HepG2 (cell line): ENCODE data around the gene SIX5. TPM values are rescaled to one million over a fixed set of nuclear protein-coding genes. Genes with fewer than 3 reads are reported as not detected.

Experiments used
- ATAC-seq: fragments of 200-7000 bp; cut with Tn5 transposase; 3 replicates; pipeline ENCODE4 v1.9.1; 2020; ENCODE audit warnings: mild to moderate bottlenecking, moderate library complexity
- BruUV-seq: library from RNA; stranded (reverse); fragments of 400-500 nt; replicated peaks from 2 replicates; lab custom pipeline; 2021; lab: Mats Ljungman, UMichigan
- CTCF ChIA-PET: fragments of 300-600 bp; formaldehyde crosslinking; extraction: SDS; loops from one replicate; lab custom pipeline; 2021; ENCODE audit warnings: low total read pairs, inconsistent platforms, low intra/inter-chr PET ratio; lab: Yijun Ruan, JAX
- POLR2A ChIA-PET: fragments of 350-600 bp; sonication (Branson Sonifier 250); formaldehyde crosslinking; loops from one replicate; lab custom pipeline; 2020; ENCODE audit warnings: antibody characterized with exemption, inconsistent platforms; lab: Yijun Ruan, JAX
- DNase-seq: peaks from one replicate; pipeline ENCODE4 v3.0.0-alpha.2; 2015; ENCODE audit warnings: low spot score
- FAIRE-seq: peaks from 3 replicates; lab custom pipeline; 2011; peaks lifted over from hg19 to GRCh38; lab: Jason Lieb, UNC
- H2AFZ ChIP-seq: one replicate; pipeline ENCODE4 v1.6.1; 2011; ENCODE audit warnings: low read length, inconsistent platforms
- H3K27ac ChIP-seq: fragments of 300-600 bp; 3 replicates; pipeline ENCODE4 v1.8.0; 2011; ENCODE audit warnings: mixed run types, mild to moderate bottlenecking, mixed read lengths, low read length, inconsistent platforms; ENCODE audit not compliant: insufficient read depth; ENCODE audit errors: extremely low read length
- H3K27me3 ChIP-seq, 2 experiments: fragments of 200-600 bp in 1 of 2; 2 replicates in 1 of 2; 3 replicates in 1 of 2; pipeline versions ENCODE4 v1.6.0 to v1.8.0; 2011; ENCODE audit warnings: low read length in 2 of 2, mild to moderate bottlenecking in 2 of 2, moderate library complexity in 2 of 2, inconsistent platforms in 1 of 2; ENCODE audit not compliant: insufficient read depth in 2 of 2, control insufficient read depth in 1 of 2
- H3K36me3 ChIP-seq, 2 experiments: fragments of 200-600 bp in 1 of 2; replicated peaks in 1 of 2; 2 replicates in 1 of 2; 3 replicates in 1 of 2; pipeline versions ENCODE4 v1.5.1 to v1.8.0; 2011; ENCODE audit warnings: low read length in 2 of 2, inconsistent platforms in 1 of 2; ENCODE audit not compliant: insufficient read depth in 2 of 2, control insufficient read depth in 1 of 2
- H3K4me1 ChIP-seq: 2 replicates; pipeline ENCODE4 v1.5.1; 2012; ENCODE audit warnings: low read length, inconsistent platforms; ENCODE audit not compliant: insufficient read depth
- H3K4me2 ChIP-seq: 2 replicates; pipeline ENCODE4 v1.6.0; 2011; ENCODE audit warnings: low read depth, low read length, inconsistent platforms
- H3K4me3 ChIP-seq, 3 experiments: fragments of 200-600 bp in 1 of 3; sonication (generic), shearing (Covaris generic) in 1 of 3; replicated peaks in 1 of 3; 2 replicates each; pipeline ENCODE4 v1.5.1; 2011 to 2016; ENCODE audit warnings: low read length in 3 of 3, inconsistent platforms in 2 of 3, low read depth in 2 of 3, mild to moderate bottlenecking in 2 of 3, control low read depth in 1 of 3, mixed read lengths in 1 of 3; ENCODE audit not compliant: insufficient read depth in 1 of 3
- H3K79me2 ChIP-seq: one replicate; pipeline ENCODE4 v1.6.1; 2011; ENCODE audit warnings: low read length, inconsistent platforms; ENCODE audit not compliant: insufficient read depth
- H3K9ac ChIP-seq: 2 replicates; pipeline ENCODE4 v1.6.0; 2011; ENCODE audit warnings: mild to moderate bottlenecking, low read depth, low read length, inconsistent platforms; ENCODE audit not compliant: insufficient read depth
- H3K9me3 ChIP-seq: 2 replicates; pipeline ENCODE4 v1.5.1; 2012; ENCODE audit warnings: mild to moderate bottlenecking, low read length
- H4K20me1 ChIP-seq: 2 replicates; pipeline ENCODE4 v1.6.0; 2011; ENCODE audit warnings: inconsistent platforms, mild to moderate bottlenecking, low read length, moderate library complexity; ENCODE audit not compliant: insufficient read depth
- AGO1 ChIP-seq: fragments of 200-400 bp; formaldehyde crosslinking; IDR thresholded peaks from 2 replicates; pipeline ENCODE4 v1.6.1; 2017; ENCODE audit warnings: mild to moderate bottlenecking, low read depth, low read length, moderate library complexity; ENCODE audit not compliant: poor library complexity, severe bottlenecking
- AGO2 ChIP-seq: fragments of 200-400 bp; formaldehyde crosslinking; optimal IDR thresholded peaks from 2 replicates; pipeline ENCODE3; 2017; ENCODE audit warnings: mild to moderate bottlenecking, low read depth, low read length, moderate library complexity
- RBFOX2 ChIP-seq: fragments of 200-400 bp; formaldehyde crosslinking; IDR thresholded peaks from 2 replicates; pipeline ENCODE4 v1.6.1; 2017; ENCODE audit warnings: low read depth, mild to moderate bottlenecking, low read length
- RBM22 ChIP-seq: fragments of 200-400 bp; formaldehyde crosslinking; optimal IDR thresholded peaks from 2 replicates; pipeline ENCODE3; 2017; ENCODE audit warnings: mild to moderate bottlenecking, low read length, moderate library complexity
- ZNF253 ChIP-seq: sonication (generic); formaldehyde crosslinking; IDR thresholded peaks from 2 replicates; pipeline ENCODE4 v1.8.0; 2022; ENCODE audit warnings: mild to moderate bottlenecking, missing genetic modification reagents, borderline replicate concordance
- WGBS: methylation state at CpG from one replicate; pipeline ENCODE4 v1.1.6; 2017; ENCODE audit warnings: low lambda C conversion rate; 5-methylcytosine and 5-hydroxymethylcytosine counted together
- in situ Hi-C: cut with HindIII; loops from 2 replicates; pipeline ENCODE4 v1.10.0; 2017; ENCODE audit warnings: low pct_unique_long_range_greater_than_20kb; ENCODE audit not compliant: extremely low pct_ligation_motif_present
- intact Hi-C: fragments of 100-400 bp; cut with micrococcal nuclease; formaldehyde crosslinking; loops from one replicate; pipeline ENCODE4 v1.10.0; 2022; ENCODE audit not compliant: unreplicated experiment
- polyA plus RNA-seq, 8 experiments: library from polyadenylated mRNA; depleted of rRNA in 3 of 8; stranded (reverse) in 7 of 8; unstranded in 1 of 8; fragments of >200 nt; fragmentation: Illumina TruSeq in 4 of 8; extraction: Trizol in 4 of 8; gene quantifications; 2 replicates each; pipeline versions ENCODE4 v1.2.1 to v1.2.3, GENCODE V29; 2011 to 2016; ENCODE audit warnings: low read depth in 4 of 8, missing spikeins in 1 of 8, mixed read lengths in 1 of 8; ENCODE audit not compliant: insufficient read depth in 1 of 8
- total RNA-seq, 5 experiments: library from RNA; depleted of rRNA; stranded (reverse); fragments of >200 nt; fragmentation: Illumina TruSeq; extraction: Trizol; gene quantifications; 2 replicates each; pipeline ENCODE4 v1.2.3, GENCODE V29; 2016; ENCODE audit warnings: low read depth in 1 of 5
- TF ChIP-seq, protein P1 (sequence below): sonication (generic); formaldehyde crosslinking; IDR thresholded peaks from 2 replicates; pipeline ENCODE4 v1.5.0; 2020; ENCODE audit warnings: missing genetic modification reagents
- TF ChIP-seq, protein P2 (sequence below): sonication (generic); formaldehyde crosslinking; IDR thresholded peaks from 2 replicates; pipeline ENCODE4 v1.9.0; 2021; ENCODE audit warnings: missing genetic modification reagents, borderline replicate concordance

The SIX5 gene
- total and polyA plus RNA-seq, 2 of the 13 experiments (the other 11 are each of a cell fraction or from before 2014, with no cell fraction given), result 7.7 to 10.5 TPM

DNA sequence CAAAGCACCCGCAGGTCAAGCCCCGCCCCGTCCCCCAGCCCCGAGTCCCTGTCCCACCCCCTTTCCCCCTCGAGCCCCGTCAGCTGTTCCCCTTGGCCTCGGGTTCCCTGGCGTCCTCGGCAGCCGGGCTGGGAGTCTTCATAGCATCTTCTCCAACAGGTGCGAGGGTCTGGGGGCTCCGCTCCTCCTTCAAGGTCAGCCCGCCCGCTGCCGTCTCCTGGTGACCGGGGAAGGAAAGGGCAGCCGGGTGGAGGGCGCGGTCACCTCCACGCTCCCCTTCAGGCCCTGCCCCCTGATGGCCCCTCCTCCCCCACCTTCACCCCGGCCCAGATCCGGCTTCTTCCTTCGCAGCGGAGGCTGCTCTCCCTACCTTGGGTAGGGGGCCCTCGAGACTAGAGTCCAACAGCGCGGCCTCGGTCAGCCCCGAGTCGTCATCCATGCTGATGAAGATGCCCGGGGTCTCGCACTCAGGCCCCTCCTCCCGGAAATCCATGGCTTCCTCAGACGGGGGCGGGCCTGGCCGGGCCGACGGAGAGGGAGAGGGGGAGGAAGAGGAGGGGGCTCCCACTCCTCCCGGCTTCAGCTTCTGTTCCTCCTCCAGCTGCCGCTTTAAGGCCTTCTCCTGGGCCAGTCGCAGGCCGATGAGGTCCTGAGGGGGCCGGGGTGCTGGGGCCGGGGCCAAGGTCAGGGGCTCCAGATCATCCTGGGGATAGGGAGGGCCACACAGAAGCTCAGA lies 46.6 kb upstream of the SIX5 start:
- DNase-seq (no peak), FAIRE-seq (no peak), ATAC-seq (no peak)
- intact Hi-C loops (loop anchor here (5.0 kb wide), 2 partner anchors 197 to 262 kb away; no protein-coding TSS in a partner anchor), in situ Hi-C loops (loop anchor here (10.0 kb wide), 1 partner anchor 199 kb away; no protein-coding TSS in a partner anchor)
- Histone ChIP-seq H3K36me3 (peaks cover 5 to 6% of the 10 kb centered on the region in 2 experiments), H3K27me3 (no peaks in the 10 kb centered on the region), H3K79me2 (no peaks in the 10 kb centered on the region), H3K9me3 (no peaks in the 10 kb centered on the region), H3K27ac (no peak overlapping the region), H3K4me2 (no peak overlapping the region), H4K20me1 (no peaks in the 10 kb centered on the region), H3K4me1 (no peaks in the 10 kb centered on the region), H3K9ac (no peak overlapping the region), H2AFZ (no peak overlapping the region), H3K4me3 (no peak overlapping the region)
- BruUV-seq, result no TSS peak
- ChIA-PET POLR2A (no interaction called here), CTCF (interaction anchor here (2.6 kb wide), 1 partner anchor 69 kb away, joined by 50 read pairs; the partner anchor contains the start of gene IRF2BP1)
- 96% methylated on average over 40 of the region's 44 CpGs for WGBS
- TF ChIP-seq RBM22, result peak; percentile 26
- no peak for TF ChIP-seq ZNF253

DNA sequence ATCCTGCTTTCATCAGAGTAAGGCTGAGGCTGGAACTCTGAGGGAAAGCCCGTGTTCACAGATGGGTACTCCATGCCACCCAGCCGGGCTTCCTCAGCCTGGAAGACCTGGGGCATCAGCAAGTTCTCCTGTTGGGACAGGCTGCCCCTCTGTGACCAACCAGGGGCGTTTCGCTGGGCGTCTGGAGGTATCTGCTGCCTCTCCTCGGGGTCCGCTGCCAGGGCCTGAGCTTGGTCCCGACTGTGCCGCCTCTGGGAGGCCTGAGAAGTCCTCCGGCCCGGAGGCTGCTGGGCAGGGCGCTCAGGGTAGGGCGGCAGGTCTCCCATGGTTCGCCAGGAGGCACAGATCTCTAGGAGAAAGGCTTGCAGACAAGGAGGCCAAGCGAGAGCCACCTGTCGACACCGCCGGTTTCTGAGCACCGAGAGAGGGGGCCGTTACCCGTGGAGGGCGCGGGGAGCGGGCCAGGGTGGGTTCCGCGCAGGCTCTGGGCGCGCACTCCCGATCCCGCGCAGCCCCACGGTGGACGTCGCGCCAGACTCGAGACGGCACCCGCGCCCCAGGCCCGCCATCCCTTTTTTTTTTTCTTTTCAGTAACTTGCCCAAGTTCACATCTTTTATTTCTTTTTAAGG lies 45.9 kb upstream of the SIX5 start, which contains the start of gene RSPH6A:
RSPH6A (minus strand) TSS at position 458 of the 630 bp plus-strand sequence; CDS start at position 326, 132 bp downstream.
- Histone ChIP-seq H3K4me1 (no peaks in the 10 kb centered on the region), H3K27ac (no peak within 1 kb of the TSS), H3K4me3 (no peak within 1 kb of the TSS), H3K9me3 (no peaks in the 10 kb centered on the region), H4K20me1 (no peaks in the 10 kb centered on the region), H3K4me2 (no peak within 1 kb of the TSS), H3K9ac (no peak within 1 kb of the TSS), H3K79me2 (no peaks in the 10 kb centered on the region), H3K27me3 (no peaks in the 10 kb centered on the region), H2AFZ (no peak within 1 kb of the TSS), H3K36me3 (peaks cover 0 to 5% of the 10 kb centered on the region in 2 experiments; a peak in 2 of 5 replicates)
- intact Hi-C loops, result loop anchor here (5.0 kb wide), 2 partner anchors 197 to 262 kb away; no protein-coding TSS in a partner anchor
- WGBS, result 97% methylated on average over 26 of the region's 40 CpGs
- in situ Hi-C loops, result loop anchor here (10.0 kb wide), 1 partner anchor 200 kb away; no protein-coding TSS in a partner anchor
- BruUV-seq, result no TSS peak
- ChIA-PET POLR2A (interaction anchor here (1.2 kb wide), 1 partner anchor 22 kb away, joined by 3 read pairs; the partner anchor contains the start of gene DMWD), CTCF (no interaction called here)
- ATAC-seq (no peak), FAIRE-seq (no peak), DNase-seq (no peak)
- TF ChIP-seq, protein P1, sequence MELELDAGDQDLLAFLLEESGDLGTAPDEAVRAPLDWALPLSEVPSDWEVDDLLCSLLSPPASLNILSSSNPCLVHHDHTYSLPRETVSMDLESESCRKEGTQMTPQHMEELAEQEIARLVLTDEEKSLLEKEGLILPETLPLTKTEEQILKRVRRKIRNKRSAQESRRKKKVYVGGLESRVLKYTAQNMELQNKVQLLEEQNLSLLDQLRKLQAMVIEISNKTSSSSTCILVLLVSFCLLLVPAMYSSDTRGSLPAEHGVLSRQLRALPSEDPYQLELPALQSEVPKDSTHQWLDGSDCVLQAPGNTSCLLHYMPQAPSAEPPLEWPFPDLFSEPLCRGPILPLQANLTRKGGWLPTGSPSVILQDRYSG, result no peak
- TF ChIP-seq AGO2 (peak; percentile 91), RBFOX2 (peak; percentile 41; the same call in 1 of the 2 replicates), AGO1 (no peak)
- TF ChIP-seq, protein P2, sequence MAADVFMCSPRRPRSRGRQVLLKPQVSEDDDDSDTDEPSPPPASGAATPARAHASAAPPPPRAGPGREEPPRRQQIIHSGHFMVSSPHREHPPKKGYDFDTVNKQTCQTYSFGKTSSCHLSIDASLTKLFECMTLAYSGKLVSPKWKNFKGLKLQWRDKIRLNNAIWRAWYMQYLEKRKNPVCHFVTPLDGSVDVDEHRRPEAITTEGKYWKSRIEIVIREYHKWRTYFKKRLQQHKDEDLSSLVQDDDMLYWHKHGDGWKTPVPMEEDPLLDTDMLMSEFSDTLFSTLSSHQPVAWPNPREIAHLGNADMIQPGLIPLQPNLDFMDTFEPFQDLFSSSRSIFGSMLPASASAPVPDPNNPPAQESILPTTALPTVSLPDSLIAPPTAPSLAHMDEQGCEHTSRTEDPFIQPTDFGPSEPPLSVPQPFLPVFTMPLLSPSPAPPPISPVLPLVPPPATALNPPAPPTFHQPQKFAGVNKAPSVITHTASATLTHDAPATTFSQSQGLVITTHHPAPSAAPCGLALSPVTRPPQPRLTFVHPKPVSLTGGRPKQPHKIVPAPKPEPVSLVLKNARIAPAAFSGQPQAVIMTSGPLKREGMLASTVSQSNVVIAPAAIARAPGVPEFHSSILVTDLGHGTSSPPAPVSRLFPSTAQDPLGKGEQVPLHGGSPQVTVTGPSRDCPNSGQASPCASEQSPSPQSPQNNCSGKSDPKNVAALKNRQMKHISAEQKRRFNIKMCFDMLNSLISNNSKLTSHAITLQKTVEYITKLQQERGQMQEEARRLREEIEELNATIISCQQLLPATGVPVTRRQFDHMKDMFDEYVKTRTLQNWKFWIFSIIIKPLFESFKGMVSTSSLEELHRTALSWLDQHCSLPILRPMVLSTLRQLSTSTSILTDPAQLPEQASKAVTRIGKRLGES (CRISPR knock-in tag), result no peak
